Esophagus (tissue), 2 donors: Measurements from ENCODE around the gene HYOU1. TPM values are rescaled to one million over a fixed set of nuclear protein-coding genes. Genes with fewer than 3 reads are reported as not detected.

ENCODE experiments used
- H3K27ac ChIP-seq, 2 donors: one replicate each; pipeline ENCODE4 v1.5.1; 2013; ENCODE audit warnings: low read depth in 2 of 2, mild to moderate bottlenecking in 2 of 2, inconsistent platforms in 1 of 2, low read length in 1 of 2, moderate library complexity in 1 of 2
- H3K27me3 ChIP-seq, 2 donors: one replicate each; pipeline ENCODE4 v1.6.1; 2013; ENCODE audit warnings: low read length in 2 of 2, control low read depth in 1 of 2, mild to moderate bottlenecking in 1 of 2; ENCODE audit not compliant: insufficient read depth in 2 of 2, control insufficient read depth in 1 of 2
- H3K36me3 ChIP-seq, 2 donors: one replicate each; pipeline ENCODE4 v1.6.1; 2013; ENCODE audit warnings: low read length in 1 of 2; ENCODE audit not compliant: control insufficient read depth in 2 of 2, insufficient read depth in 2 of 2
- H3K4me1 ChIP-seq, 2 donors: one replicate each; pipeline ENCODE4 v1.6.1; 2013; ENCODE audit warnings: low read length in 1 of 2; ENCODE audit not compliant: control insufficient read depth in 2 of 2, insufficient read depth in 2 of 2
- H3K4me3 ChIP-seq, 2 donors: one replicate each; pipeline ENCODE4 v1.5.1; 2013; ENCODE audit warnings: low read length in 2 of 2, mild to moderate bottlenecking in 2 of 2, low read depth in 1 of 2, moderate library complexity in 1 of 2
- H3K9me3 ChIP-seq, 2 donors: one replicate each; pipeline ENCODE4 v1.6.1; 2013; ENCODE audit warnings: mild to moderate bottlenecking in 2 of 2, low read depth in 1 of 2, low read length in 1 of 2, moderate library complexity in 1 of 2; ENCODE audit not compliant: control insufficient read depth in 2 of 2, insufficient read depth in 1 of 2
- whole genome bisulfite sequencing, 2 donors: extraction: QIAGEN DNeasy Blood & Tissue Kit; methylation state at CpG; one replicate each; pipeline ENCODE4 v1.1.7; 2013; 5-methylcytosine and 5-hydroxymethylcytosine counted together
- polyA plus RNA-seq, 2 donors: library from polyadenylated mRNA; stranded (reverse); fragments of 200-250 nt; gene quantifications; one replicate each; pipeline ENCODE4 v1.2.3, GENCODE V29; 2013
- donor health status: healthy with polysubstance abuse.
- donor health status: Bipolar disorder and iron deficiency.

The HYOU1 gene
- polyA plus RNA-seq, 2 donors = 32.9 to 39.1 TPM

GRCh38 chr11:119095066-119095880 lies 38.3 kb upstream of the HYOU1 start:
- Histone ChIP-seq H3K9me3 (no peaks in the 10 kb centered on the region), H3K27ac (peak overlapping the region; percentile 80 to 94), H3K27me3 (no peaks in the 10 kb centered on the region), H3K36me3 (peaks cover 18 to 19% of the 10 kb centered on the region in 2 donors), H3K4me3 (peak overlapping the region; percentile 65 to 71), H3K4me1 (peaks cover 8 to 10% of the 10 kb centered on the region in 2 donors)
- 0 to 1% methylated on average over 77 to 79 of the region's 79 CpGs for WGBS, 2 donors

- Histone ChIP-seq H3K27ac (peak overlapping the region; percentile 80 to 94), H3K4me3 (peak overlapping the region; percentile 65 to 71), H3K9me3 (no peaks in the 10 kb centered on the region), H3K27me3 (no peaks in the 10 kb centered on the region), H3K4me1 (peaks cover 8 to 10% of the 10 kb centered on the region in 2 donors), H3K36me3 (peaks cover 18 to 19% of the 10 kb centered on the region in 2 donors)
- 0% methylated on average over 19 of the region's 19 CpGs for WGBS, 2 donors
Measured at GRCh38 chr11:119094816-119095065, 37.7 kb upstream of the HYOU1 start.

- no peaks in the 10 kb centered on the region for H3K9me3 ChIP-seq
- peaks cover 18 to 19% of the 10 kb centered on the region in 2 donors for H3K36me3 ChIP-seq
- H3K4me3 ChIP-seq = peak overlapping the region; percentile 65 to 71
- peak overlapping the region; percentile 80 to 94 for H3K27ac ChIP-seq
- H3K4me1 ChIP-seq = peaks cover 8 to 10% of the 10 kb centered on the region in 2 donors
- H3K27me3 ChIP-seq = no peaks in the 10 kb centered on the region
- 0 to 1% methylated on average over 71 to 81 of the region's 81 CpGs for WGBS, 2 donors
Measured at GRCh38 chr11:119093942-119094815, 37.2 kb upstream of the HYOU1 start.

DNA sequence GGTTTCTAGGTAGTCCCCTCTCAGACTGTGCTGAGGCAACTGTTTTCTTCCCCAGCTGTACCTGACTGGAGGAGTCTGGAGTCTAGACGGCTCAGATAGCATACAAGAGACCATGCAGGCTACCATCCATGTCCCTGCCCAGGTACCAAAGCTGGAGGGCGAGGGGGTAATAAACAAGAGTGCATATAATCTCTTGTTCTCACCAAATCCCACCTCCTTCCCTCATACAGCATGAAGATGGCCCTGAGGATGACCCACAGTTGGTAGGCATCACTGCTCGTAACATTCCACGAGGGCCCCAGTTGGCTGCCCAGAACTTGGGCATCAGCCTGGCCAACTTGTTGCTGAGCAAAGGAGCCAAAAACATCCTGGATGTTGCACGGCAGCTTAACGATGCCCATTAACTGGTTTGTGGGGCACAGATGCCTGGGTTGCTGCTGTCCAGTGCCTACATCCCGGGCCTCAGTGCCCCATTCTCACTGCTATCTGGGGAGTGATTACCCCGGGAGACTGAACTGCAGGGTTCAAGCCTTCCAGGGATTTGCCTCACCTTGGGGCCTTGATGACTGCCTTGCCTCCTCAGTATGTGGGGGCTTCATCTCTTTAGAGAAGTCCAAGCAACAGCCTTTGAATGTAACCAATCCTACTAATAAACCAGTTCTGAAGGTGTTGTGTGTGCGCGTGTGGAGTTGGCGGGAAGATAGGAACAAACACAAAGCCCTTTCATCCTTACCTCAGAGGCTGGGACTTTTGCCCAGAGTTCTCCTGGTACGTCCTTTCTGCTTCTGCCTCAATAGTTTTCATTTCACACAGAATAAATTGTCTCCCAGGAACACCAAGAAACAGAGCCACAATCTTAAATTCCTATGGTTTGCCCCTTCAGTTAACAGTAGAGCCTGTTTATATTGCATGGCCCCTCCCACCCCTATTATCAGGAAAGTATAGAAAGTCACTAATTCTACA lies 36.2 kb upstream of the HYOU1 start:
- H3K27me3 ChIP-seq = no peaks in the 10 kb centered on the region
- 35 to 37% methylated on average over 12 of the region's 12 CpGs for WGBS, 2 donors
- peak overlapping the region; percentile 21 to 65 for H3K4me3 ChIP-seq
- H3K27ac ChIP-seq = peak overlapping the region in 1 of 2 donors; percentile 6
- no peaks in the 10 kb centered on the region for H3K9me3 ChIP-seq
- peaks cover 17 to 18% of the 10 kb centered on the region in 2 donors for H3K36me3 ChIP-seq
- peaks cover 8 to 10% of the 10 kb centered on the region in 2 donors for H3K4me1 ChIP-seq

DNA sequence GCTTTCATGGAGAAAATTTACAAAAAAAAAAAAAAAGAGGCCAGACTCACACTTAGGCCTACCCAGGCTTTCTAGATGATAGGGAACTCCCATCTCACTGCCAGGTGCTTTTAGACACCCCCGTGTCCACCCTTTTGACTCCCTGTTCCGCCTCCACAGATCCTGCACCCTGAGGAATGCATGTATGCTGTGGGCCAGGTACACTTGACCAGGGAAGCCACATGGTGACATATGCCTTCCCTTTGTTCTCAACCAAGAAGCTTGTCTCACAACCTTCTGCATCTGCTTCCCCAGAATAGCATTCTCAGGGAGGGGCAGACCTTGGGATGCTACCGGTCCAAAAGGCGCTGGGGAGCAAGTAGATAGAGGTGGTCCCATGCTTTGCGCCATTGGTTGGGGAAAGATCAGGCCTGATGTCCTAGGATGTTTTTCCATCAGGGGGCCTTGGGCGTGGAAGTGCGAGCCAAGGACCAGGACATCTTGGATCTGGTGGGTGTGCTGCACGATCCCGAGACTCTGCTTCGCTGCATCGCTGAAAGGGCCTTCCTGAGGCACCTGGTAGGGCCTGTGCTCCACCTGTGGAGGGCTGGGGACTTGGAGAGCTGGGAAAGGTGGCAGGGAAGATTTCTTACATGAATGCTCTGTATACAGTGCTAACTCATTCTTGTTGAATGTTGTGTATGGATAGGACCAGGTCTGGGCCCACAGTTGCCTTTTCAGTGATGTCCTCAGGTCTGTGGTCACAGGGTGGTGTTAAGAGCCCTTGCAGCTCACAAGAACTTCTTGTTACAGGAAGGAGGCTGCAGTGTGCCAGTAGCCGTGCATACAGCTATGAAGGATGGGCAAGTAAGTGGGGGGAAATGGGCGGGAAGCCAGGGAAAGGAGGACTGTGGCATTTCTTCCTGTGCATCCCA lies 35.2 kb upstream of the HYOU1 start:
- peak overlapping the region in 1 of 2 donors; percentile 6 for H3K27ac ChIP-seq
- H3K36me3 ChIP-seq = peaks cover 11 to 12% of the 10 kb centered on the region in 2 donors
- H3K9me3 ChIP-seq = no peaks in the 10 kb centered on the region
- 82 to 85% methylated on average over 13 of the region's 13 CpGs for WGBS, 2 donors
- peak overlapping the region in 1 of 2 donors; percentile 65 for H3K4me3 ChIP-seq
- H3K27me3 ChIP-seq = no peaks in the 10 kb centered on the region
- peaks cover 8 to 13% of the 10 kb centered on the region in 2 donors for H3K4me1 ChIP-seq

DNA sequence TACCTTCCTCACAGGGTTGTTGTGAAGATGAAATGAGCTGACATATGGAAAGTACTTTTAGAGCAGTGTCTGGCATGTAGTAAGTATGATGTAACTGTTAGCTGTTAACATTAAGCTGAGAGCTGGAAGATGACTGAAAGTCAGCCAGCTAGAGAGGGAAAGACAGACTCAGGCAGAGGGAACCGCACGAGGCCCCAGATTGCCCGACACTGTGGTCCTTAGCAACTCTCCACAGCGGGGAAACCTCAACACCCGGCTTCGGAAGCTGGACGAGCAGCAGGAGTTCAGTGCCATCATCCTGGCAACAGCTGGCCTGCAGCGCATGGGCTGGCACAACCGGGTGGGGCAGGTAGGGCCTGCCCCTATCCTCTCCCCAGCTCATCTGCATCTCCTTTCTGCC lies 34.2 kb upstream of the HYOU1 start:
- H3K27ac ChIP-seq = no peak overlapping the region
- H3K27me3 ChIP-seq = no peaks in the 10 kb centered on the region
- H3K4me3 ChIP-seq = no peak overlapping the region
- H3K9me3 ChIP-seq = no peaks in the 10 kb centered on the region
- WGBS, 2 donors = 77 to 79% methylated on average over 9 of the region's 9 CpGs
- peaks cover 8 to 13% of the 10 kb centered on the region in 2 donors for H3K4me1 ChIP-seq
- peaks cover 3 to 7% of the 10 kb centered on the region in 2 donors for H3K36me3 ChIP-seq

DNA sequence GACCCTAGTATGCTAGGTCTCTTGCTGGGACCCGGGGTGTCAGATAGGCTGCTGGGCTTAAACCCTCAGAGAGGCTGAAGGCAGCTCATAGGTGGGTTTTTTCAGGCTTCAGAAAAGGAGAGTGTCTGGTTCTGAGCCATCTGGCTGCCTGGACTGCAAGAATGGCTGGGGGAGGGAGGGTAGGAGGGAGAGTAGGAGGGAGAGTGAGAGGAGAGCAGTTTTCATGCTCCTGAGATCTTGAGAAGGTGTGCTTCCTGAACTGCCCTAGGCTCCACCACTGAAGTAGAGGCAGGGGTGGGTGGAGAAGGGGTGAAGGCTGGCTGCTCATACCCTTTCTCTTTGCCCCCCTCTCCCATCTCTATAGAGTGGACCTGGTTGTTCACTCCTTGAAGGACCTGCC lies 32.3 kb upstream of the HYOU1 start:
- H3K4me1 ChIP-seq = peaks cover 8 to 20% of the 10 kb centered on the region in 2 donors
- WGBS, 2 donors = 94 to 95% methylated on average over 1 of the region's 1 CpG
- peaks cover 3 to 7% of the 10 kb centered on the region in 2 donors for H3K36me3 ChIP-seq
- H3K4me3 ChIP-seq = no peak overlapping the region
- H3K27me3 ChIP-seq = no peaks in the 10 kb centered on the region
- H3K9me3 ChIP-seq = no peaks in the 10 kb centered on the region
- H3K27ac ChIP-seq = no peak overlapping the region

DNA sequence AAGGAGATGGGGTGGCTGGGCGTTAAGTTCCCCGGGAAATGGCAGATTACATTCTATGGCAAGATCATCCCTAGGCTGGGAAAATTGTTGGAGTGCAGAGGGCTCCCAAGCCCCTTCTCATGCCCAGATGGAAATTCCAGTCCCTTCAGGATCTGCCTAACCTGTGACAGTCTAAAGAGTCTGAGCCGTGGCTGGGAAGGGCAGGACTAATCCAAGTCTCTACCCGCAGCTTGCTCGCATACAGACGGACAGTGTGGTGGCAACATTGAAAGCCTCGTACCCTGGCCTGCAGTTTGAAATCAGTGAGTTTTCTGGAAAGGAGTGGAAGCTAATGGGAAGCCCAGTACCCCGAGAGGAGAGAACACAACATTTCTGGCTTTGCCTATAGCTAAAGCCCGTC lies 31.4 kb upstream of the HYOU1 start:
- Histone ChIP-seq H3K27ac (no peak overlapping the region), H3K4me1 (peaks cover 8 to 19% of the 10 kb centered on the region in 2 donors), H3K36me3 (peaks cover 3 to 7% of the 10 kb centered on the region in 2 donors), H3K27me3 (no peaks in the 10 kb centered on the region), H3K9me3 (no peaks in the 10 kb centered on the region), H3K4me3 (no peak overlapping the region)
- WGBS, 2 donors = 92 to 93% methylated on average over 9 of the region's 9 CpGs
